Inflammatory macrophage treated with lipopolysaccharide for 1 hour (primary cell): Measurements from ENCODE around the gene TEX19.
"Not testable (repeated sequence)": the region's sequence is repeated elsewhere in the genome, so short reads cannot be mapped to it uniquely, and the experiment has no call there.

Source experiments
- DNase-seq, 2 donors: peaks; one replicate each; pipeline ENCODE4 v3.0.0-alpha.2; 2020 to 2022

TEX19 gene

GRCh38 chr17:82378741-82379021 lies 19.6 kb downstream of the TEX19 start:
- DNase-seq = no peak

GRCh38 chr17:82380860-82381702 lies 22.0 kb downstream of the TEX19 start:
- DNase-seq = no peak

GRCh38 chr17:82381703-82382009 lies 22.6 kb downstream of the TEX19 start:
- not testable (repeated sequence) for DNase-seq

GRCh38 chr17:82382220-82382932 lies 23.3 kb downstream of the TEX19 start:
- DNase-seq = not testable (repeated sequence)

GRCh38 chr17:82382933-82383255 lies 23.8 kb downstream of the TEX19 start:
- DNase-seq = no peak

- no peak for DNase-seq
Observed at GRCh38 chr17:82383411-82383810, 24.4 kb downstream of the TEX19 start.

GRCh38 chr17:82384051-82384729 lies 25.1 kb downstream of the TEX19 start:
- no peak for DNase-seq

- no peak for DNase-seq
Observed at GRCh38 chr17:82384730-82385481, 25.9 kb downstream of the TEX19 start.

- no peak for DNase-seq
Observed at GRCh38 chr17:82385559-82386254, 26.7 kb downstream of the TEX19 start.

- DNase-seq = no peak
Observed at GRCh38 chr17:82386255-82386831, 27.3 kb downstream of the TEX19 start.

- no peak for DNase-seq
Observed at GRCh38 chr17:82386881-82387704, 28.0 kb downstream of the TEX19 start.

- no peak for DNase-seq
Observed at GRCh38 chr17:82387705-82388106, 28.7 kb downstream of the TEX19 start.

- DNase-seq = no peak
Observed at GRCh38 chr17:82388223-82388921, 29.3 kb downstream of the TEX19 start.

GRCh38 chr17:82388922-82389283 lies 29.9 kb downstream of the TEX19 start:
- no peak for DNase-seq

- DNase-seq = no peak
Observed at GRCh38 chr17:82389379-82389778, 30.3 kb downstream of the TEX19 start.

GRCh38 chr17:82390015-82390859 lies 31.2 kb downstream of the TEX19 start:
- DNase-seq = no peak

GRCh38 chr17:82390860-82391435 lies 31.9 kb downstream of the TEX19 start:
- DNase-seq = no peak

GRCh38 chr17:82391496-82392066 lies 32.5 kb downstream of the TEX19 start:
- no peak for DNase-seq

- DNase-seq = no peak
Observed at GRCh38 chr17:82392209-82392920, 33.3 kb downstream of the TEX19 start.
